ENCODE measurements around the gene SEPTIN8.

Gene SEPTIN8

GRCh38 chr5:132812781-132813598 lies 36.0 kb upstream of the SEPTIN8 start, which contains the start of gene SOWAHA:
Gene SOWAHA (plus strand): TSS chr5:132813302. CDS start chr5:132813622, 320 bp downstream.
- peak; percentile 29; the same call in 1 of the 2 replicates for TF ChIP-seq TCF12 (IDR thresholded peaks at IDR 0.05; ENCODE audit: low read depth)
- TF ChIP-seq RAD21 (IDR thresholded peaks at IDR 0.05; ENCODE audit: low read depth) = no peak
- no peak for TF ChIP-seq USF1 (IDR thresholded peaks at IDR 0.05)
- no peak for TF ChIP-seq NFIC (IDR thresholded peaks at IDR 0.05)
- peak; percentile 68 for TF ChIP-seq ZBTB7A (IDR thresholded peaks at IDR 0.05; ENCODE audit: low read depth)
- no peak for TF ChIP-seq EP300 (IDR thresholded peaks at IDR 0.05; ENCODE audit: borderline replicate concordance)
- no peak for TF ChIP-seq TEAD4 (IDR thresholded peaks at IDR 0.05)
- TF ChIP-seq MAX (IDR thresholded peaks at IDR 0.05) = peak; percentile 31; the same call in 1 of the 2 replicates
- no peak for TF ChIP-seq FOXM1 (IDR thresholded peaks at IDR 0.05; ENCODE audit: borderline replicate concordance, low read depth)
- no peak for TF ChIP-seq TAF1 (IDR thresholded peaks at IDR 0.05; ENCODE audit: low read depth)
- no peak for TF ChIP-seq CREB1 (IDR thresholded peaks at IDR 0.05; ENCODE audit: low read depth)
- no peak for TF ChIP-seq YY1 (IDR thresholded peaks at IDR 0.05; ENCODE audit: low read depth)
- TF ChIP-seq EGR1 (IDR thresholded peaks at IDR 0.05) = peak; percentile 63
- TF ChIP-seq REST (IDR thresholded peaks at IDR 0.05; ENCODE audit: low read depth) = no peak
- no peak for TF ChIP-seq CEBPB (IDR thresholded peaks at IDR 0.05)

GRCh38 chr5:132812123-132812765 lies 35.2 kb upstream of the SEPTIN8 start:
- TF ChIP-seq YY1 (IDR thresholded peaks at IDR 0.05; ENCODE audit: low read depth) = no peak

GRCh38 chr5:132810605-132811004 lies 33.6 kb upstream of the SEPTIN8 start:
- TF ChIP-seq FOXM1 (IDR thresholded peaks at IDR 0.05; ENCODE audit: borderline replicate concordance, low read depth) (no peak), YY1 (IDR thresholded peaks at IDR 0.05; ENCODE audit: low read depth) (no peak), EP300 (IDR thresholded peaks at IDR 0.05; ENCODE audit: borderline replicate concordance) (no peak), TAF1 (IDR thresholded peaks at IDR 0.05; ENCODE audit: low read depth) (no peak), CEBPB (IDR thresholded peaks at IDR 0.05) (no peak), CREB1 (IDR thresholded peaks at IDR 0.05; ENCODE audit: low read depth) (no peak), REST (IDR thresholded peaks at IDR 0.05; ENCODE audit: low read depth) (no peak), USF1 (IDR thresholded peaks at IDR 0.05) (no peak), NFIC (IDR thresholded peaks at IDR 0.05) (no peak), ZBTB7A (IDR thresholded peaks at IDR 0.05; ENCODE audit: low read depth) (no peak), MAX (IDR thresholded peaks at IDR 0.05) (no peak), TEAD4 (IDR thresholded peaks at IDR 0.05) (no peak)

GRCh38 chr5:132808866-132809265 lies 31.8 kb upstream of the SEPTIN8 start:
- no peak for TF ChIP-seq ZBTB7A (IDR thresholded peaks at IDR 0.05; ENCODE audit: low read depth)
- no peak for TF ChIP-seq MAX (IDR thresholded peaks at IDR 0.05)
- no peak for TF ChIP-seq FOXM1 (IDR thresholded peaks at IDR 0.05; ENCODE audit: borderline replicate concordance, low read depth)
- no peak for TF ChIP-seq RAD21 (IDR thresholded peaks at IDR 0.05; ENCODE audit: low read depth)
- TF ChIP-seq NFIC (IDR thresholded peaks at IDR 0.05) = no peak
- TF ChIP-seq USF1 (IDR thresholded peaks at IDR 0.05) = no peak
- no peak for TF ChIP-seq CREB1 (IDR thresholded peaks at IDR 0.05; ENCODE audit: low read depth)
- TF ChIP-seq YY1 (IDR thresholded peaks at IDR 0.05; ENCODE audit: low read depth) = no peak
- TF ChIP-seq TAF1 (IDR thresholded peaks at IDR 0.05; ENCODE audit: low read depth) = no peak

GRCh38 chr5:132808448-132808847 lies 31.4 kb upstream of the SEPTIN8 start:
- TF ChIP-seq CEBPB (IDR thresholded peaks at IDR 0.05) = no peak
- TF ChIP-seq TCF12 (IDR thresholded peaks at IDR 0.05; ENCODE audit: low read depth) = no peak
- TF ChIP-seq RAD21 (IDR thresholded peaks at IDR 0.05; ENCODE audit: low read depth) = no peak
- no peak for TF ChIP-seq TAF1 (IDR thresholded peaks at IDR 0.05; ENCODE audit: low read depth)
- TF ChIP-seq MAX (IDR thresholded peaks at IDR 0.05) = no peak
- TF ChIP-seq EGR1 (IDR thresholded peaks at IDR 0.05) = no peak
- TF ChIP-seq ZBTB7A (IDR thresholded peaks at IDR 0.05; ENCODE audit: low read depth) = no peak
- TF ChIP-seq FOXM1 (IDR thresholded peaks at IDR 0.05; ENCODE audit: borderline replicate concordance, low read depth) = no peak
- no peak for TF ChIP-seq USF1 (IDR thresholded peaks at IDR 0.05)
- TF ChIP-seq CREB1 (IDR thresholded peaks at IDR 0.05; ENCODE audit: low read depth) = no peak
- TF ChIP-seq EP300 (IDR thresholded peaks at IDR 0.05; ENCODE audit: borderline replicate concordance) = no peak
- TF ChIP-seq YY1 (IDR thresholded peaks at IDR 0.05; ENCODE audit: low read depth) = no peak

All from Ishikawa (cell line).